ENCODE data around the gene TNS2.

The TNS2 gene

GRCh38 chr12:53099071-53099882 lies 49.4 kb downstream of the TNS2 start:
- H3K4me3 ChIP-seq (ENCODE audit: low read depth, low read length): no peak overlapping the region
- CTCF ChIA-PET: interaction anchor here (0.5 to 7.8 kb wide), 34 partner anchors 9 to 518 kb away, joined by 3 to 264 read pairs (median 4); partner anchors contain the start of genes SPRYD3 and TNS2
- no peaks in the 10 kb centered on the region for H3K9me3 ChIP-seq (ENCODE audit: control insufficient read depth, insufficient read depth, low read depth, low read length)
- no peaks in the 10 kb centered on the region for H3K36me3 ChIP-seq (ENCODE audit: control insufficient read depth in 2 of 2, insufficient read depth in 1 of 2, low read length in 2 of 2)
- POLR2A ChIA-PET: interaction anchor here (0.5 to 1.8 kb wide), 7 partner anchors 20 to 90 kb away, joined by 3 to 17 read pairs (median 4); partner anchors contain the start of gene SPRYD3
- peaks cover 3% of the 10 kb centered on the region; the same call in 1 of the 2 replicates for H3K4me1 ChIP-seq (ENCODE audit: control insufficient read depth, insufficient read depth, low read length)
- H3K27ac ChIP-seq (ENCODE audit: extremely low read depth, low read depth, low read length): no peak overlapping the region
- TF ChIP-seq TSHZ1 (tag by site-specific recombination; IDR thresholded peaks at IDR 0.05; ENCODE audit: borderline replicate concordance) (no peak), ZNF677 (tag by site-specific recombination; IDR thresholded peaks at IDR 0.05) (no peak), ZNF792 (tag by site-specific recombination; IDR thresholded peaks at IDR 0.05) (no peak), ZNF248 (tag by site-specific recombination; IDR thresholded peaks at IDR 0.05) (no peak), ZNF626 (tag by site-specific recombination; IDR thresholded peaks at IDR 0.05) (no peak), BCL6B (tag by site-specific recombination; IDR thresholded peaks at IDR 0.05) (no peak), TCF7L2 (IDR thresholded peaks at IDR 0.05; ENCODE audit: borderline replicate concordance, low read depth, low read length) (no peak), MYNN (tag by site-specific recombination; IDR thresholded peaks at IDR 0.05; ENCODE audit: borderline replicate concordance) (no peak), HOXD13 (CRISPR knock-in tag; IDR thresholded peaks at IDR 0.05; ENCODE audit: borderline replicate concordance) (no peak), PRDM4 (tag by site-specific recombination; IDR thresholded peaks at IDR 0.05) (no peak), ZNF398 (tag by site-specific recombination; IDR thresholded peaks at IDR 0.05) (peak; percentile 66), REST (tag by site-specific recombination; IDR thresholded peaks at IDR 0.05) (no peak; the same call in 1 of the 2 replicates), MZF1 (tag by site-specific recombination; IDR thresholded peaks at IDR 0.05; ENCODE audit: borderline replicate concordance) (no peak), HOXC10 (CRISPR knock-in tag; IDR thresholded peaks at IDR 0.05) (no peak), ZNF292 (tag by site-specific recombination; IDR thresholded peaks at IDR 0.05; ENCODE audit: borderline replicate concordance, low read depth) (no peak), ZNF776 (tag by site-specific recombination; IDR thresholded peaks at IDR 0.05; ENCODE audit: borderline replicate concordance) (no peak), ZNF416 (tag by site-specific recombination; IDR thresholded peaks at IDR 0.05) (no peak), SCRT2 (tag by site-specific recombination; IDR thresholded peaks at IDR 0.05) (no peak), ZNF146 (tag by site-specific recombination; IDR thresholded peaks at IDR 0.05) (no peak), ZEB2 (tag by site-specific recombination; IDR thresholded peaks at IDR 0.05) (peak; percentile 59), GFI1B (tag by site-specific recombination; IDR thresholded peaks at IDR 0.05) (no peak), ZFP69B (tag by site-specific recombination; IDR thresholded peaks at IDR 0.05) (peak; percentile 70; the same call in 1 of the 2 replicates), ZIC2 (tag by site-specific recombination; IDR thresholded peaks at IDR 0.05) (peak; percentile 78), ZNF174 (tag by site-specific recombination; IDR thresholded peaks at IDR 0.05) (no peak)
